H9 (cell line): ENCODE results near the gene HSPBP1. TPM values are rescaled to one million over a fixed set of nuclear protein-coding genes. Genes with fewer than 3 reads are reported as not detected.

Experiments used
- DNase-seq: peaks from one replicate; pipeline ENCODE4 v3.0.0-alpha.2; 2017
- H2AFZ ChIP-seq: one replicate; pipeline ENCODE4 v1.6.1; 2013; ENCODE audit warnings: mild to moderate bottlenecking, low read length, control low read depth, moderate library complexity
- H2AK5ac ChIP-seq: 2 replicates; pipeline ENCODE4 v1.6.1; 2013; ENCODE audit warnings: low read length, control low read depth, mixed read lengths; ENCODE audit not compliant: insufficient read length
- H2BK120ac ChIP-seq: one replicate; pipeline ENCODE4 v1.6.1; 2013; ENCODE audit warnings: low read depth, mild to moderate bottlenecking, low read length, control low read depth, inconsistent platforms; ENCODE audit not compliant: poor library complexity, severe bottlenecking
- H2BK12ac ChIP-seq: 2 replicates; pipeline ENCODE4 v1.6.1; 2013; ENCODE audit warnings: low read length, control low read depth, mixed read lengths, low read depth; ENCODE audit not compliant: insufficient read length
- H2BK15ac ChIP-seq: 2 replicates; pipeline ENCODE4 v1.6.1; 2013; ENCODE audit warnings: low read depth, low read length, control low read depth
- H2BK20ac ChIP-seq: one replicate; pipeline ENCODE4 v1.6.1; 2013; ENCODE audit warnings: low read depth, mild to moderate bottlenecking, low read length, control low read depth, inconsistent platforms; ENCODE audit not compliant: poor library complexity, severe bottlenecking
- H2BK5ac ChIP-seq: 2 replicates; pipeline ENCODE4 v1.6.1; 2013; ENCODE audit warnings: low read length, control low read depth, mixed read lengths; ENCODE audit not compliant: insufficient read length
- H3K14ac ChIP-seq: 2 replicates; pipeline ENCODE4 v1.6.1; 2013; ENCODE audit warnings: low read length, control low read depth; ENCODE audit not compliant: insufficient read depth
- H3K18ac ChIP-seq: 2 replicates; pipeline ENCODE4 v1.6.1; 2013; ENCODE audit warnings: low read depth, mild to moderate bottlenecking, mixed read lengths, low read length, control low read depth; ENCODE audit not compliant: insufficient read length
- H3K23ac ChIP-seq: 2 replicates; pipeline ENCODE4 v1.6.1; 2013; ENCODE audit warnings: low read length, control low read depth, mixed read lengths, low read depth; ENCODE audit not compliant: insufficient read length
- H3K23me2 ChIP-seq: 2 replicates; pipeline ENCODE4 v1.6.1; 2013; ENCODE audit warnings: low read depth, mild to moderate bottlenecking, mixed read lengths, low read length, control low read depth; ENCODE audit not compliant: insufficient read length, poor library complexity, severe bottlenecking
- H3K27ac ChIP-seq: 2 replicates; pipeline ENCODE4 v1.5.1; 2013; ENCODE audit warnings: low read length, control low read depth, mixed read lengths, low read depth; ENCODE audit not compliant: insufficient read length
- H3K27me3 ChIP-seq: 2 replicates; pipeline ENCODE4 v1.6.1; 2013; ENCODE audit warnings: low read length, control low read depth, inconsistent platforms; ENCODE audit not compliant: insufficient read depth
- H3K4ac ChIP-seq: 2 replicates; pipeline ENCODE4 v1.6.1; 2013; ENCODE audit warnings: low read depth, mild to moderate bottlenecking, control low read depth, inconsistent platforms, low read length, moderate library complexity
- H3K4me1 ChIP-seq: 2 replicates; pipeline ENCODE4 v1.6.1; 2013; ENCODE audit warnings: low read length, control low read depth, inconsistent platforms; ENCODE audit not compliant: insufficient read depth
- H3K4me2 ChIP-seq: 2 replicates; pipeline ENCODE4 v1.6.1; 2013; ENCODE audit warnings: low read length, control low read depth, mixed read lengths; ENCODE audit not compliant: insufficient read length, insufficient read depth
- H3K56ac ChIP-seq: 2 replicates; pipeline ENCODE4 v1.6.1; 2013; ENCODE audit warnings: low read depth, mild to moderate bottlenecking, mixed read lengths, low read length, control low read depth; ENCODE audit not compliant: insufficient read length
- H3K79me1 ChIP-seq: 2 replicates; pipeline ENCODE4 v1.6.1; 2013; ENCODE audit warnings: low read depth, mild to moderate bottlenecking, moderate library complexity, low read length, control low read depth, inconsistent platforms; ENCODE audit not compliant: insufficient read depth, poor library complexity, severe bottlenecking
- H3K79me2 ChIP-seq: 2 replicates; pipeline ENCODE4 v1.6.1; 2013; ENCODE audit warnings: low read length, control low read depth, inconsistent platforms; ENCODE audit not compliant: insufficient read depth
- H3K9ac ChIP-seq: 2 replicates; pipeline ENCODE4 v1.6.1; 2013; ENCODE audit warnings: low read length, control low read depth, mixed read lengths; ENCODE audit not compliant: insufficient read length; ENCODE audit errors: extremely low read depth
- H3K9me3 ChIP-seq: one replicate; pipeline ENCODE4 v1.6.1; 2013; ENCODE audit warnings: low read depth, low read length, inconsistent platforms; ENCODE audit not compliant: control insufficient read depth
- H3T11ph ChIP-seq: one replicate; pipeline ENCODE4 v1.6.1; 2013; ENCODE audit warnings: mild to moderate bottlenecking, low read length, control low read depth, inconsistent platforms
- H4K20me1 ChIP-seq: one replicate; pipeline ENCODE4 v1.6.1; 2013; ENCODE audit not compliant: control insufficient read depth, insufficient read length, insufficient read depth
- H4K5ac ChIP-seq: 2 replicates; pipeline ENCODE4 v1.6.1; 2013; ENCODE audit warnings: low read depth, mild to moderate bottlenecking, mixed read lengths, low read length, control low read depth; ENCODE audit not compliant: insufficient read length
- H4K8ac ChIP-seq: replicated peaks from 2 replicates; pipeline ENCODE4 v1.6.1; 2013; ENCODE audit warnings: low read length, control low read depth, mixed read lengths, low read depth; ENCODE audit not compliant: insufficient read length
- H4K91ac ChIP-seq: 2 replicates; pipeline ENCODE4 v1.6.1; 2013; ENCODE audit warnings: low read depth, mild to moderate bottlenecking, moderate library complexity, mixed read lengths, low read length, control low read depth; ENCODE audit not compliant: insufficient read length
- H3K27ac Mint-ChIP-seq, 3 experiments: 2 replicates in 2 of 3; 3 replicates in 1 of 3; pipeline ENCODE4 v1.8.0; 2020 to 2021; ENCODE audit warnings: mixed read lengths in 3 of 3, mild to moderate bottlenecking in 1 of 3, moderate library complexity in 1 of 3
- H3K27me3 Mint-ChIP-seq: 2 replicates; pipeline ENCODE4 v1.8.0; 2021; ENCODE audit warnings: low read depth, mild to moderate bottlenecking, moderate library complexity, mixed read lengths
- H3K36me3 Mint-ChIP-seq, 3 experiments: 2 replicates in 2 of 3; 3 replicates in 1 of 3; pipeline ENCODE4 v1.8.0; 2020 to 2021; ENCODE audit warnings: low read depth in 3 of 3, mixed read lengths in 3 of 3; ENCODE audit not compliant: insufficient read depth in 1 of 3
- H3K4me1 Mint-ChIP-seq, 2 experiments: 2 replicates each; pipeline ENCODE4 v1.8.0; 2020; ENCODE audit warnings: mixed read lengths in 2 of 2
- H3K4me3 Mint-ChIP-seq, 2 experiments: 2 replicates in 1 of 2; 3 replicates in 1 of 2; pipeline ENCODE4 v1.8.0; 2020 to 2021; ENCODE audit warnings: mild to moderate bottlenecking in 2 of 2, mixed read lengths in 2 of 2, moderate library complexity in 1 of 2
- H3K9me3 Mint-ChIP-seq, 2 experiments: 2 replicates in 1 of 2; 3 replicates in 1 of 2; pipeline ENCODE4 v1.8.0; 2020; ENCODE audit warnings: mild to moderate bottlenecking in 2 of 2, mixed read lengths in 2 of 2, moderate library complexity in 1 of 2
- WGBS: extraction: QIAGEN DNeasy Blood & Tissue Kit; methylation state at CpG from one replicate; pipeline ENCODE4 v1.1.7; 2013; ENCODE audit warnings: missing lambda C conversion rate, low lambda C conversion rate, mixed read lengths; ENCODE audit not compliant: insufficient read length; ENCODE audit errors: extremely low coverage; 5-methylcytosine and 5-hydroxymethylcytosine counted together
- microRNA-seq: library from miRNA; unstranded; fragments of <30 nt; microRNA quantifications from one replicate; pipeline ENCODE4, GENCODE V29; 2020; ENCODE audit warnings: borderline microRNAs expressed
- total RNA-seq: library from RNA; stranded (reverse); gene quantifications from 2 replicates; pipeline ENCODE4 v1.2.1, GENCODE V29; 2021
- TF ChIP-seq, protein P1 (sequence below): fragments of 200-600 bp; sonication (generic); conservative IDR thresholded peaks from 3 replicates; pipeline ENCODE4 v1.8.0; 2021; ENCODE audit warnings: antibody characterized with exemption, mild to moderate bottlenecking

The HSPBP1 gene
- total RNA-seq, 1 experiment from 2014 or later = 47.4 TPM

- peaks cover 24 to 46% of the 10 kb centered on the region in 2 experiments for H3K9me3 Mint-ChIP-seq
- Histone ChIP-seq H3K4me2 (no peak overlapping the region), H4K20me1 (peaks cover 2% of the 10 kb centered on the region), H2AFZ (no peak overlapping the region), H3K79me2 (no peaks in the 10 kb centered on the region), H4K91ac (no peak overlapping the region), H3K9me3 (no peaks in the 10 kb centered on the region), H3K14ac (no peak overlapping the region), H4K5ac (no peak overlapping the region), H2BK12ac (no peak overlapping the region), H3K23ac (no peak overlapping the region), H3K4me1 (no peaks in the 10 kb centered on the region), H3K4ac (no peak overlapping the region), H3K27me3 (no peaks in the 10 kb centered on the region), H2BK120ac (no peak overlapping the region), H3K56ac (no peak overlapping the region), H3T11ph (no peak overlapping the region), H3K23me2 (peaks cover 3% of the 10 kb centered on the region), H2BK15ac (no peak overlapping the region), H4K8ac (no peak overlapping the region), H3K18ac (no peak overlapping the region), H2BK20ac (no peak overlapping the region), H3K79me1 (no peaks in the 10 kb centered on the region), H2BK5ac (no peak overlapping the region), H3K9ac (no peak overlapping the region), H3K27ac (no peak overlapping the region), H2AK5ac (no peak overlapping the region)
- no peak overlapping the region for H3K27ac Mint-ChIP-seq
- H3K36me3 Mint-ChIP-seq = peaks cover 0 to 9% (median 6%) of the 10 kb centered on the region in 3 experiments; a peak in 5 of 7 replicates
- no peak overlapping the region; a peak in 1 of 5 replicates for H3K4me3 Mint-ChIP-seq
- no CpG with 5 or more reads among the region's 3 CpGs for WGBS
- peaks cover 11 to 13% of the 10 kb centered on the region in 2 experiments for H3K4me1 Mint-ChIP-seq
- TF ChIP-seq, protein P1, sequence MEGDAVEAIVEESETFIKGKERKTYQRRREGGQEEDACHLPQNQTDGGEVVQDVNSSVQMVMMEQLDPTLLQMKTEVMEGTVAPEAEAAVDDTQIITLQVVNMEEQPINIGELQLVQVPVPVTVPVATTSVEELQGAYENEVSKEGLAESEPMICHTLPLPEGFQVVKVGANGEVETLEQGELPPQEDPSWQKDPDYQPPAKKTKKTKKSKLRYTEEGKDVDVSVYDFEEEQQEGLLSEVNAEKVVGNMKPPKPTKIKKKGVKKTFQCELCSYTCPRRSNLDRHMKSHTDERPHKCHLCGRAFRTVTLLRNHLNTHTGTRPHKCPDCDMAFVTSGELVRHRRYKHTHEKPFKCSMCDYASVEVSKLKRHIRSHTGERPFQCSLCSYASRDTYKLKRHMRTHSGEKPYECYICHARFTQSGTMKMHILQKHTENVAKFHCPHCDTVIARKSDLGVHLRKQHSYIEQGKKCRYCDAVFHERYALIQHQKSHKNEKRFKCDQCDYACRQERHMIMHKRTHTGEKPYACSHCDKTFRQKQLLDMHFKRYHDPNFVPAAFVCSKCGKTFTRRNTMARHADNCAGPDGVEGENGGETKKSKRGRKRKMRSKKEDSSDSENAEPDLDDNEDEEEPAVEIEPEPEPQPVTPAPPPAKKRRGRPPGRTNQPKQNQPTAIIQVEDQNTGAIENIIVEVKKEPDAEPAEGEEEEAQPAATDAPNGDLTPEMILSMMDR = peak; percentile 59; the same call in 2 of the 3 replicates
- H3K27me3 Mint-ChIP-seq = peaks cover 45% of the 10 kb centered on the region
- DNase-seq = no peak
These were observed 67.5 kb downstream of the HSPBP1 start for GRCh38 chr19:55212447-55212846.

Small RNA genes lying within 50 kb of the gene (microRNA-seq; reads per million reads assigned to microRNA genes)
- gene MIR6802 = not detected
- not detected for gene MIR6803
- 0.58 reads per million for gene MIR6804

Other genes with a start within 250 kb of the HSPBP1 start
- gene GP6, start 241.8 kb downstream of the HSPBP1 start, total RNA-seq = 0.15 and 0.53 TPM in 2 replicates
- gene RDH13, start 217.0 kb downstream of the HSPBP1 start, total RNA-seq = 21.1 and 21.5 TPM in 2 replicates
- 21.2 and 24.0 TPM in 2 replicates for gene EPS8L1, start 204.2 kb downstream of the HSPBP1 start, total RNA-seq
- gene PPP1R12C, start 162.5 kb downstream of the HSPBP1 start, total RNA-seq = 79.9 and 87.7 TPM in 2 replicates
- 124 and 127 TPM in 2 replicates for gene TNNT1, start 130.9 kb downstream of the HSPBP1 start, total RNA-seq
- gene TNNI3, start 122.4 kb downstream of the HSPBP1 start, total RNA-seq = 36.9 and 41.0 TPM in 2 replicates
- gene DNAAF3, start 113.5 kb downstream of the HSPBP1 start, total RNA-seq = 3.0 and 4.6 TPM in 2 replicates
- 3.0 and 4.5 TPM in 2 replicates for gene SYT5, start 99.8 kb downstream of the HSPBP1 start, total RNA-seq
- 0.24 and 0.33 TPM in 2 replicates for gene PTPRH, start 70.6 kb downstream of the HSPBP1 start, total RNA-seq
- gene TMEM86B, start 51.3 kb downstream of the HSPBP1 start, total RNA-seq = 3.6 and 4.5 TPM in 2 replicates
- gene PPP6R1, start 21.1 kb downstream of the HSPBP1 start, total RNA-seq = 76.2 and 79.7 TPM in 2 replicates
- gene BRSK1, start 3.9 kb upstream of the HSPBP1 start, total RNA-seq = 43.5 and 47.0 TPM in 2 replicates
- gene TMEM150B, start 45.2 kb upstream of the HSPBP1 start, total RNA-seq = 0.63 TPM in 1 of 2 replicates, not detected in the other
- 53.7 and 54.5 TPM in 2 replicates for gene KMT5C, start 59.8 kb upstream of the HSPBP1 start, total RNA-seq
- gene COX6B2, start 74.6 kb upstream of the HSPBP1 start, total RNA-seq = 4.0 and 5.0 TPM in 2 replicates
- gene GARIN5B, start 83.2 kb upstream of the HSPBP1 start, total RNA-seq = 0.13 and 0.15 TPM in 2 replicates
- 3.8 and 3.9 TPM in 2 replicates for gene IL11, start 90.4 kb upstream of the HSPBP1 start, total RNA-seq
- 1.5 and 1.6 TPM in 2 replicates for gene TMEM190, start 96.7 kb upstream of the HSPBP1 start, total RNA-seq
- 3.8 and 4.8 TPM in 2 replicates for gene TMEM238, start 104.2 kb upstream of the HSPBP1 start, total RNA-seq
- 2,076 and 2,130 TPM in 2 replicates for gene RPL28, start 105.8 kb upstream of the HSPBP1 start, total RNA-seq
- gene UBE2S, start 127.7 kb upstream of the HSPBP1 start, total RNA-seq = 391 and 393 TPM in 2 replicates
- 0.31 TPM in 2 replicates for gene SHISA7, start 163.2 kb upstream of the HSPBP1 start, total RNA-seq
- 68.2 and 72.2 TPM in 2 replicates for gene ISOC2, start 181.5 kb upstream of the HSPBP1 start, total RNA-seq
- 1.2 and 2.1 TPM in 2 replicates for gene C19orf85, start 184.6 kb upstream of the HSPBP1 start, total RNA-seq
- 16.5 and 16.6 TPM in 2 replicates for gene ZNF628, start 196.5 kb upstream of the HSPBP1 start, total RNA-seq
- gene NAT14, start 205.1 kb upstream of the HSPBP1 start, total RNA-seq = 48.7 and 51.2 TPM in 2 replicates
- gene SSC5D, start 208.3 kb upstream of the HSPBP1 start, total RNA-seq = 2.5 and 3.2 TPM in 2 replicates